Measurements from ENCODE around the gene UNC45A. TPM values are rescaled to one million over a fixed set of nuclear protein-coding genes. Genes with fewer than 3 reads are reported as not detected.

Gene UNC45A
- 100 to 1,000 TPM in 2 of 4 donors, 10 to 100 TPM in 2; 63.7 to 116 (median 100) TPM for total RNA-seq

DNA sequence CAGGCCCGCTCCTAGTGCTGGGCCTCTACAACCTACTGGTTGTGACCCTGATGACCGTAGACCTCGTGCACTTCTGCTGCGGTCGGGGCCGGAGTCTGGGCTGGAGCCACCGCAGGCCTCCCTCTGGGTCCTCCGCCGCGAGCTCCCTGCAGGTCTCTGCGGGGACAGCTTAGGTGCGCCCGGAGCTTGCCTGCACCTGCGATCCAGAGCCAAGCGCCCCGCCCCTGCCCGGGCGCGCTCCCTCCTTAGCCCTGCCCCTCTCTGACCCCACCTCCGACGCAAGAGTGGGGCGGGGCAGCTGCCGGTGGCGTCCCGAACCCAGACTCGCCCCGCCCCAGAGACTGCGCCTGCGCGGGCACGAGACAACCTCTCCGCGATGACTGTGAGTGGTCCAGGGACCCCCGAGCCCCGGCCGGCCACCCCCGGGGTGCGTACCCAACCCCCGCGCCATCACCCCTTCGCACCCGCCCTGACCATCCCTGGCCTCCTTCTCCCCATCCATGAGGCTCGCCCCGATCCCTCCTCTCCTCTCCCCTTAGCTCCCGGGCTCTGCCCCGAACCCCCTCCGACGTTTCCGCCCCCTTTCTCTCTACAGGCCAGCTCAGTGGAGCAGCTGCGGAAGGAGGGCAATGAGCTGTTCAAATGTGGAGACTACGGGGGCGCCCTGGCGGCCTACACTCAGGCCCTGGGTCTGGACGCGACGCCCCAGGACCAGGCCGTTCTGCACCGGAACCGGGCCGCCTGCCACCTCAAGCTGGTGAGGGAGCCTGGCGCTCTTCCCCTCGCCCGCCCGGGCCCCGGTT is at the start of gene UNC45A:
Gene UNC45A (plus strand): TSS at position 337 of the 803 bp plus-strand sequence. CDS start 40 bp downstream, at position 377.
- no peaks in the 10 kb centered on the region for H3K9me3 ChIP-seq
- H3K27me3 ChIP-seq, result no peaks in the 10 kb centered on the region
- H3K4me1 ChIP-seq, result peaks cover 0 to 64% (median 34%) of the 10 kb centered on the region in 3 donors
- peak within 1 kb of the TSS; percentile 10 to 93 (median 89) for H3K27ac ChIP-seq
- TF ChIP-seq POLR2A (IDR thresholded peaks at IDR 0.05) (peak in 1 of 2 donors; percentile 17), POLR2AphosphoS5 (IDR thresholded peaks at IDR 0.05) (peak; percentile 45), EP300 (IDR thresholded peaks at IDR 0.05) (no peak), CTCF (IDR thresholded peaks at IDR 0.05) (no peak)
- 3% methylated on average over 6 of the region's 65 CpGs; no CpG with 5 or more reads in 1 of the 2 donors for WGBS, 2 donors (ENCODE audit: low coverage in 1 of 2)
- peaks cover 0 to 30% of the 10 kb centered on the region in 2 donors for H3K36me3 ChIP-seq
- H3K4me3 ChIP-seq, result peak within 1 kb of the TSS; percentile 34 to 83
- ATAC-seq, result peak; percentile 89

- H3K4me3 ChIP-seq, result peak overlapping the region in 1 of 2 donors; percentile 53
- H3K9me3 ChIP-seq, result no peaks in the 10 kb centered on the region
- peak; percentile 61 for ATAC-seq
- peaks cover 0 to 57% of the 10 kb centered on the region in 2 donors for H3K36me3 ChIP-seq
- peak overlapping the region in 3 of 4 donors; percentile 88 to 94 (median 89) for H3K27ac ChIP-seq
- 24 to 90% methylated on average over 2 to 5 of the region's 23 CpGs for WGBS, 2 donors (ENCODE audit: low coverage in 1 of 2)
- TF ChIP-seq POLR2AphosphoS5 (IDR thresholded peaks at IDR 0.05), result no peak
- no peak for TF ChIP-seq EP300 (IDR thresholded peaks at IDR 0.05)
- TF ChIP-seq CTCF (IDR thresholded peaks at IDR 0.05), result peak in 3 of 4 experiments; percentile 92 to 95 (median 95)
- TF ChIP-seq POLR2A (IDR thresholded peaks at IDR 0.05), result no peak
- peaks cover 0 to 50% (median 26%) of the 10 kb centered on the region in 3 donors for H3K4me1 ChIP-seq
- H3K27me3 ChIP-seq, result no peaks in the 10 kb centered on the region
Observed at GRCh38 chr15:90885432-90886290, 49.4 kb upstream of the UNC45A start.

GRCh38 chr15:90886291-90886614 is 48.8 kb upstream of the UNC45A start:
- H3K4me3 ChIP-seq, result no peak overlapping the region
- 6 to 32% methylated on average over 3 to 5 of the region's 5 CpGs for WGBS, 2 donors (ENCODE audit: low coverage in 1 of 2)
- no peak for ATAC-seq
- H3K4me1 ChIP-seq, result peaks cover 0 to 50% (median 26%) of the 10 kb centered on the region in 3 donors
- no peaks in the 10 kb centered on the region for H3K9me3 ChIP-seq
- H3K36me3 ChIP-seq, result peaks cover 0 to 57% of the 10 kb centered on the region in 2 donors
- TF ChIP-seq CTCF (IDR thresholded peaks at IDR 0.05) (no peak), POLR2AphosphoS5 (IDR thresholded peaks at IDR 0.05) (no peak), POLR2A (IDR thresholded peaks at IDR 0.05) (no peak), EP300 (IDR thresholded peaks at IDR 0.05) (no peak)
- H3K27me3 ChIP-seq, result no peaks in the 10 kb centered on the region
- peak overlapping the region in 3 of 4 donors; percentile 14 to 94 (median 89) for H3K27ac ChIP-seq

DNA sequence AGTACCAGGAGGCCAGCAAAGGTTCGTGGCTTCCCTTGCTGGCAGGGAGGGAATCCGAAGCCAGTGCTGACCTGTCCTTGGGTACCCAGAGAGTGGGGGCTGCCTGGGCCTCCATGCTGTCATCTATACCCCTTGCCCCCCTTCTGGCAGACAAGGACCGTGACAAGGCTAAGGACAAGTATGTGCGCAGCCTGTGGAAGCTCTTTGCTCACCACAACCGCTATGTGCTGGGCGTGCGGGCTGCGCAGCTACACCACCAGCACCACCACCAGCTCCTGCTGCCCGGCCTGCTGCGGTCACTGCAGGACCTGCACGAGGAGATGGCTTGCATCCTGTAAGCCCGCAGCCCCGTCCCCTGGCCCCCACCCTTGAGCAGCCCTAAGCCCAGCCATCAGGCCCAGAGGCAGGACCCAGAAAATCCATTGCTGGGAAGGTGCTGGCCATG is 48.0 kb upstream of the UNC45A start:
- no peak for TF ChIP-seq CTCF (IDR thresholded peaks at IDR 0.05)
- TF ChIP-seq POLR2AphosphoS5 (IDR thresholded peaks at IDR 0.05), result no peak
- TF ChIP-seq POLR2A (IDR thresholded peaks at IDR 0.05), result no peak
- no peak for TF ChIP-seq EP300 (IDR thresholded peaks at IDR 0.05)
- Histone ChIP-seq H3K36me3 (peaks cover 0 to 57% of the 10 kb centered on the region in 2 donors), H3K4me1 (peaks cover 0 to 50% (median 26%) of the 10 kb centered on the region in 3 donors), H3K27me3 (no peaks in the 10 kb centered on the region), H3K9me3 (no peaks in the 10 kb centered on the region), H3K27ac (peak overlapping the region in 1 of 4 donors; percentile 94), H3K4me3 (no peak overlapping the region)
- no peak for ATAC-seq
- WGBS, 2 donors (ENCODE audit: low coverage in 1 of 2), result no CpG with 5 or more reads among the region's 13 CpGs
